GM12878 (cell line): ENCODE results near the gene GSS. TPM values are rescaled to one million over a fixed set of nuclear protein-coding genes. Genes with fewer than 3 reads are reported as not detected.

Source experiments
- ATAC-seq: fragments of 200-7000 bp; cut with Tn5 transposase; 3 replicates; pipeline ENCODE4 v1.9.1; 2020; ENCODE audit warnings: mild to moderate bottlenecking, moderate library complexity
- BruUV-seq: library from RNA; stranded (reverse); fragments of 400-500 nt; replicated peaks from 2 replicates; lab custom pipeline; 2021; lab: Mats Ljungman, UMichigan
- CTCF ChIA-PET: fragments of 300-600 bp; sonication (Branson Sonifier 250); formaldehyde crosslinking; extraction: SDS; loops from one replicate; lab custom pipeline; 2021; ENCODE audit warnings: inconsistent platforms; lab: Yijun Ruan, JAX
- POLR2A ChIA-PET: fragments of 350-600 bp; formaldehyde crosslinking; extraction: SDS; loops from one replicate; lab custom pipeline; 2021; ENCODE audit warnings: inconsistent platforms; lab: Charles Lee
- RAD21 ChIA-PET: fragments of 300-600 bp; sonication (Branson Sonifier 250); formaldehyde crosslinking; loops from one replicate; lab custom pipeline; 2023; ENCODE audit warnings: antibody characterized with exemption; ENCODE audit not compliant: unreplicated experiment; lab: Charles Lee
- SMC1A ChIA-PET: fragments of 300-600 bp; sonication (Branson Sonifier 250); formaldehyde crosslinking; loops from one replicate; lab custom pipeline; 2023; ENCODE audit not compliant: unreplicated experiment, uncharacterized antibody; lab: Charles Lee
- DNase-seq: peaks from one replicate; pipeline ENCODE4 v3.0.0-alpha.2; 2011; ENCODE audit warnings: low read depth, low spot score
- FAIRE-seq: peaks from 3 replicates; lab custom pipeline; 2011; peaks lifted over from hg19 to GRCh38; lab: Jason Lieb, UNC
- H2AFZ ChIP-seq: 2 replicates; pipeline ENCODE4 v1.6.0; 2011; ENCODE audit warnings: low read depth, low read length, control low read depth; ENCODE audit not compliant: control insufficient read depth
- H3K27ac ChIP-seq: 2 replicates; pipeline ENCODE4 v1.5.1; 2011; ENCODE audit warnings: control low read depth; ENCODE audit not compliant: control insufficient read depth, insufficient read depth
- H3K27me3 ChIP-seq, 2 experiments: replicated peaks in 1 of 2; 2 replicates each; pipeline versions ENCODE4 v1.6.0 to v1.6.1; 2011; ENCODE audit warnings: low read length in 1 of 2; ENCODE audit not compliant: control insufficient read depth in 2 of 2, insufficient read depth in 2 of 2
- H3K36me3 ChIP-seq, 2 experiments: 2 replicates each; pipeline ENCODE4 v1.5.1; 2011; ENCODE audit warnings: low read length in 1 of 2; ENCODE audit not compliant: control insufficient read depth in 2 of 2, insufficient read depth in 2 of 2
- H3K4me1 ChIP-seq: 2 replicates; pipeline ENCODE4 v1.6.1; 2011; ENCODE audit warnings: mild to moderate bottlenecking, low read length, moderate library complexity, mixed read lengths; ENCODE audit not compliant: control insufficient read depth, insufficient read depth
- H3K4me2 ChIP-seq: 2 replicates; pipeline ENCODE4 v1.6.0; 2011; ENCODE audit warnings: control low read depth; ENCODE audit not compliant: control insufficient read depth, insufficient read depth
- H3K4me3 ChIP-seq: fragments of 200-600 bp; sonication (generic); 2 replicates; pipeline ENCODE4 v1.5.1; 2016
- H3K79me2 ChIP-seq: 2 replicates; pipeline ENCODE4 v1.6.0; 2011; ENCODE audit warnings: low read length; ENCODE audit not compliant: control insufficient read depth, insufficient read depth
- H3K9ac ChIP-seq: 2 replicates; pipeline ENCODE4 v1.8.0; 2011; ENCODE audit warnings: low read length, control low read depth, mixed read lengths; ENCODE audit not compliant: control insufficient read depth, insufficient read depth
- H3K9me3 ChIP-seq: replicated peaks from 3 replicates; pipeline ENCODE4 v1.5.1; 2011; ENCODE audit warnings: mild to moderate bottlenecking, low read length; ENCODE audit not compliant: control insufficient read depth, insufficient read depth
- H4K20me1 ChIP-seq: 2 replicates; pipeline ENCODE4 v1.6.0; 2011; ENCODE audit not compliant: control insufficient read depth, insufficient read depth
- BCL11A ChIP-seq: IDR thresholded peaks from 2 replicates; pipeline ENCODE4 v1.6.1; 2011; ENCODE audit warnings: low read depth, low read length
- MYC ChIP-seq: IDR thresholded peaks from 2 replicates; pipeline ENCODE4 v1.6.1; 2011; ENCODE audit warnings: mild to moderate bottlenecking, low read length, moderate library complexity, inconsistent platforms; ENCODE audit not compliant: insufficient read depth, insufficient replicate concordance, insufficient read length, severe bottlenecking
- POLR2AphosphoS2 ChIP-seq: IDR thresholded peaks from 2 replicates; pipeline ENCODE4 v1.6.1; 2011; ENCODE audit warnings: low read depth, mild to moderate bottlenecking, low read length, improper control_type of control experiment, moderate library complexity
- YY1 ChIP-seq: IDR thresholded peaks from 2 replicates; pipeline ENCODE4 v1.6.1; 2011; ENCODE audit warnings: low read depth, mild to moderate bottlenecking, low read length
- WGBS: methylation state at CpG from one replicate; pipeline ENCODE4 v1.1.6; 2016; ENCODE audit warnings: low lambda C conversion rate; ENCODE audit not compliant: insufficient replicate concordance, insufficient coverage; ENCODE audit errors: missing lambda C conversion rate; 5-methylcytosine and 5-hydroxymethylcytosine counted together
- in situ Hi-C: fragments of 300-500 bp; cut with MboI; formaldehyde crosslinking; loops from 9 replicates; pipeline ENCODE4 v1.14.3; 2018; ENCODE audit warnings: mixed read lengths
- intact Hi-C: fragments of 100-400 bp; cut with micrococcal nuclease; formaldehyde crosslinking; loops from one replicate; pipeline ENCODE4 v1.14.2; 2022; ENCODE audit not compliant: unreplicated experiment
- polyA plus RNA-seq, 11 experiments: library from polyadenylated mRNA; depleted of rRNA in 4 of 11; unstranded in 6 of 11; stranded (reverse) in 5 of 11; fragments of >200 nt; fragmentation: Nextera tagmentation in 4 of 11; fragmentation: Illumina TruSeq in 1 of 11; extraction: Ambion mirVana in 4 of 11; extraction: Trizol in 1 of 11; gene quantifications; 1 replicate in 1 of 11; 2 replicates in 10 of 11; pipeline versions ENCODE4 v1.2.1 to v1.2.3, GENCODE V29; 2011 to 2016; ENCODE audit warnings: inconsistent platforms in 2 of 11, missing spikeins in 2 of 11, low read depth in 1 of 11
- total RNA-seq, 4 experiments: library from RNA; depleted of rRNA in 3 of 4; stranded (reverse); fragments of >200 nt in 3 of 4; fragmentation: Illumina TruSeq in 1 of 4; extraction: Trizol in 1 of 4; gene quantifications; 2 replicates each; pipeline versions ENCODE4 v1.2.1 to v1.2.3, GENCODE V29; 2013 to 2021
- TF ChIP-seq, protein P1 (sequence below): fragments of 450-650 bp; IDR thresholded peaks from 2 replicates; pipeline ENCODE4 v1.6.1; 2017; ENCODE audit warnings: low read depth, mild to moderate bottlenecking, moderate library complexity
- TF ChIP-seq, protein P2 (sequence below): fragments of 450-650 bp; formaldehyde crosslinking; IDR thresholded peaks from 2 replicates; pipeline ENCODE4 v1.4.0; 2022; ENCODE audit warnings: mild to moderate bottlenecking, moderate library complexity

Gene GSS
- total and polyA plus RNA-seq, 10 of the 15 experiments (the other 5 are each of a cell fraction or from before 2014, with no cell fraction given): 12.7 to 120 (median 67.4) TPM

DNA sequence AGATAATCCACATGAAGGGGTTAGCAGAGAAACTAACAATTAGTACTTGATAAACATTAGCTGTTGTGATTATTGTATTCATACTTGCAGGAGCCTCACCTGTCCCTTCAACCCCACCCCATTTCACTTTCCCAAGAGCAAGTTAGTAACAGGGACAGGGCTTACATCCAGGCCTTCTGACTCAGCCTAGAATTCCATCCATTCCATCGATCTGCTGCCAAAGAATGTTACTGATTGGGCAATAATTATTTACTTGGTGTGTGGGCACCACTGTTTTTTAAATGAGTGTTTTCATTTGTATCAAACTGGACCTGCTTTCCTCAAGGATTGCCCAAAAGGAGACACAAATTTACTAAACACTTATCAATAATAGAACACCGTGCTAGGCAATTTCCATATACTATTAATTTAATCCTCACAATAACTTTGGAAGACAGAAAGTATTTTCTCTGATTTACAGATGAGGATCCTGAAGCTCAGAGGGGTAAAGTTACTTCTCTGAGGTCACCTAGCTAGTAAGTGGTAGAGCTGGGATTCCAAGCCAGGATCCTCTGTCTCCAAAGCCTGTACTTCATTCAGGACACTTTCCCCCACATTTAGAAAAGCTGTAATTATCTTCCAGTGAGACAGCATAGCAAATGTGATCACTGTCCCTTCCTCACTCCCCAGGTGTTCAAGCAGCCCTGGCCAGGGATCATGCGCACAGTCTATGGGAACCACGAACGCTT is 32.8 kb downstream of the GSS start:
- no peak for ATAC-seq
- no TSS peak for BruUV-seq
- Histone ChIP-seq H3K4me3 (no peak overlapping the region), H3K27ac (no peak overlapping the region), H3K36me3 (no peaks in the 10 kb centered on the region; a peak in 1 of 4 replicates), H3K9ac (no peak overlapping the region), H2AFZ (no peak overlapping the region), H4K20me1 (no peaks in the 10 kb centered on the region), H3K79me2 (no peaks in the 10 kb centered on the region), H3K4me1 (no peaks in the 10 kb centered on the region), H3K4me2 (no peak overlapping the region), H3K27me3 (no peaks in the 10 kb centered on the region), H3K9me3 (no peaks in the 10 kb centered on the region)
- WGBS: 93% methylated on average over 5 of the region's 5 CpGs
- RAD21 ChIA-PET: no interaction called here
- CTCF ChIA-PET: interaction anchor here (0.7 to 0.8 kb wide), 2 partner anchors 90 to 101 kb away, joined by 3 read pairs; no protein-coding TSS in a partner anchor
- no peak for TF ChIP-seq BCL11A
- TF ChIP-seq, protein P1, sequence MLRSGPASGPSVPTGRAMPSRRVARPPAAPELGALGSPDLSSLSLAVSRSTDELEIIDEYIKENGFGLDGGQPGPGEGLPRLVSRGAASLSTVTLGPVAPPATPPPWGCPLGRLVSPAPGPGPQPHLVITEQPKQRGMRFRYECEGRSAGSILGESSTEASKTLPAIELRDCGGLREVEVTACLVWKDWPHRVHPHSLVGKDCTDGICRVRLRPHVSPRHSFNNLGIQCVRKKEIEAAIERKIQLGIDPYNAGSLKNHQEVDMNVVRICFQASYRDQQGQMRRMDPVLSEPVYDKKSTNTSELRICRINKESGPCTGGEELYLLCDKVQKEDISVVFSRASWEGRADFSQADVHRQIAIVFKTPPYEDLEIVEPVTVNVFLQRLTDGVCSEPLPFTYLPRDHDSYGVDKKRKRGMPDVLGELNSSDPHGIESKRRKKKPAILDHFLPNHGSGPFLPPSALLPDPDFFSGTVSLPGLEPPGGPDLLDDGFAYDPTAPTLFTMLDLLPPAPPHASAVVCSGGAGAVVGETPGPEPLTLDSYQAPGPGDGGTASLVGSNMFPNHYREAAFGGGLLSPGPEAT: no peak
- no peak for TF ChIP-seq MYC
- TF ChIP-seq, protein P2, sequence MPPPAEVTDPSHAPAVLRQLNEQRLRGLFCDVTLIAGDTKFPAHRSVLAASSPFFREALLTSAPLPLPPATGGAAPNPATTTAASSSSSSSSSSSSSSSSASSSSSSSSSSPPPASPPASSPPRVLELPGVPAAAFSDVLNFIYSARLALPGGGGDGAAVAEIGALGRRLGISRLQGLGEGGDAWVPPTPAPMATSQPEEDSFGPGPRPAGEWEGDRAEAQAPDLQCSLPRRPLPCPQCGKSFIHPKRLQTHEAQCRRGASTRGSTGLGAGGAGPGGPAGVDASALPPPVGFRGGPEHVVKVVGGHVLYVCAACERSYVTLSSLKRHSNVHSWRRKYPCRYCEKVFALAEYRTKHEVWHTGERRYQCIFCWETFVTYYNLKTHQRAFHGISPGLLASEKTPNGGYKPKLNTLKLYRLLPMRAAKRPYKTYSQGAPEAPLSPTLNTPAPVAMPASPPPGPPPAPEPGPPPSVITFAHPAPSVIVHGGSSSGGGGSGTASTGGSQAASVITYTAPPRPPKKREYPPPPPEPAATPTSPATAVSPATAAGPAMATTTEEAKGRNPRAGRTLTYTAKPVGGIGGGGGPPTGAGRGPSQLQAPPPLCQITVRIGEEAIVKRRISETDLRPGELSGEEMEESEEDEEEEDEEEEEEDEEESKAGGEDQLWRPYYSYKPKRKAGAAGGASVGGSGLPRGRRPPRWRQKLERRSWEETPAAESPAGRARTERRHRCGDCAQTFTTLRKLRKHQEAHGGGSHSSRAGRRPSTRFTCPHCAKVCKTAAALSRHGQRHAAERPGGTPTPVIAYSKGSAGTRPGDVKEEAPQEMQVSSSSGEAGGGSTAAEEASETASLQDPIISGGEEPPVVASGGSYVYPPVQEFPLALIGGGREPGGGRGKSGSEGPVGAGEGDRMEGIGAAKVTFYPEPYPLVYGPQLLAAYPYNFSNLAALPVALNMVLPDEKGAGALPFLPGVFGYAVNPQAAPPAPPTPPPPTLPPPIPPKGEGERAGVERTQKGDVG (CRISPR knock-in tag): no peak
- TF ChIP-seq YY1: no peak
- no peak for TF ChIP-seq POLR2AphosphoS2
- DNase-seq: no peak
- intact Hi-C loops: no loop called here
- SMC1A ChIA-PET: interaction anchor here (0.9 kb wide), 1 partner anchor 33 kb away, joined by 3 read pairs; no protein-coding TSS in a partner anchor
- in situ Hi-C loops: no loop called here
- FAIRE-seq: no peak
- POLR2A ChIA-PET: no interaction called here
